ENCODE data around the gene TTC7B.

GRCh38 chr14:90797451-90797850 is 18.8 kb downstream of the TTC7B start:
- TF ChIP-seq EP300 (IDR thresholded peaks at IDR 0.05; ENCODE audit: borderline replicate concordance in 1 of 2, low read depth in 2 of 2, low read length in 2 of 2) (no peak), GABPA (IDR thresholded peaks at IDR 0.05; ENCODE audit: borderline replicate concordance, insufficient read depth, low read length) (no peak), EZH2 (IDR thresholded peaks at IDR 0.05; ENCODE audit: low read depth, low read length, severe bottlenecking) (no peak), MAFK (IDR thresholded peaks at IDR 0.05; ENCODE audit: low read depth, low read length) (no peak), CTCF (IDR thresholded peaks at IDR 0.05; ENCODE audit: control extremely low read depth in 1 of 3, insufficient read depth in 1 of 3, low read depth in 1 of 3, low read length in 3 of 3) (no peak), POLR2AphosphoS5 (IDR thresholded peaks at IDR 0.05; ENCODE audit: low read depth, low read length) (no peak), SP1 (IDR thresholded peaks at IDR 0.05; ENCODE audit: low read depth, low read length) (no peak), TAF1 (IDR thresholded peaks at IDR 0.05; ENCODE audit: low read depth, low read length) (no peak), SRF (IDR thresholded peaks at IDR 0.05; ENCODE audit: low read depth, low read length) (no peak), PHF8 (conservative IDR thresholded peaks at IDR 0.05; ENCODE audit: low read depth, low read length) (no peak)
